Measurements from ENCODE around the gene ZNF555. TPM values are rescaled to one million over a fixed set of nuclear protein-coding genes. Genes with fewer than 3 reads are reported as not detected.

The ZNF555 gene
- total and polyA plus RNA-seq, 9 of the 15 experiments (the other 6 are each of a cell fraction or from before 2014, with no cell fraction given): 2.0 to 6.7 (median 5.4) TPM

GRCh38 chr19:2840794-2841791 is at the start of gene ZNF555 (continued):
- TF ChIP-seq ZNF395 (CRISPR knock-in tag; IDR thresholded peaks at IDR 0.05) (no peak), ETS1 (conservative IDR thresholded peaks at IDR 0.05; ENCODE audit: control insufficient read depth, low read depth, low read length) (no peak; the same call in 1 of the 2 replicates), ZNF764 (CRISPR knock-in tag; IDR thresholded peaks at IDR 0.05; ENCODE audit: low read depth) (no peak), CEBPZ (IDR thresholded peaks at IDR 0.05; ENCODE audit: borderline replicate concordance, low read depth, low read length) (peak; percentile 82; the same call in 1 of the 2 replicates), CTCFL (IDR thresholded peaks at IDR 0.05; ENCODE audit: borderline replicate concordance, insufficient read depth, low read depth, low read length, poor library complexity, severe bottlenecking) (peak; percentile 95), NFIC (IDR thresholded peaks at IDR 0.05) (peak; percentile 82), ZNF586 (CRISPR knock-in tag; conservative IDR thresholded peaks at IDR 0.05) (no peak), KLF13 (tag; IDR thresholded peaks at IDR 0.05; ENCODE audit: borderline replicate concordance, low read depth) (peak; percentile 63; the same call in 1 of the 2 replicates), ZNF584 (CRISPR knock-in tag; IDR thresholded peaks at IDR 0.05; ENCODE audit: low read depth) (no peak), USF2 (CRISPR knock-in tag; IDR thresholded peaks at IDR 0.05) (no peak), MTA1 (IDR thresholded peaks at IDR 0.05; ENCODE audit: borderline replicate concordance) (peak; percentile 95), ZNF398 (CRISPR knock-in tag; IDR thresholded peaks at IDR 0.05) (no peak)

Data from K562 (cell line).